HCT116 (cell line): ENCODE data around the gene C1orf21. TPM values are rescaled to one million over a fixed set of nuclear protein-coding genes. Genes with fewer than 3 reads are reported as not detected.

Experiments used
- ATAC-seq: fragments of 200-7000 bp; cut with Tn5 transposase; 2 replicates; pipeline ENCODE4 v1.9.1; 2020; ENCODE audit warnings: mild to moderate bottlenecking, moderate library complexity
- BruUV-seq: library from RNA; stranded (reverse); fragments of 400-500 nt; replicated peaks from 2 replicates; lab custom pipeline; 2021; lab: Mats Ljungman, UMichigan
- CTCF ChIA-PET: fragments of 300-600 bp; sonication (Branson Sonifier 250); formaldehyde crosslinking; loops from one replicate; lab custom pipeline; 2021; ENCODE audit warnings: antibody characterized with exemption; lab: Charles Lee
- POLR2A ChIA-PET: fragments of 300-600, 350-600 bp; sonication (Branson Sonifier 250); formaldehyde crosslinking; loops from one replicate; lab custom pipeline; 2021; ENCODE audit warnings: antibody characterized with exemption; lab: Charles Lee
- RAD21 ChIA-PET, 2 experiments: fragments of 300-600 bp; sonication (Branson Sonifier 250); formaldehyde crosslinking; loops; one replicate each; lab custom pipeline; 2023; ENCODE audit warnings: low total read pairs in 2 of 2; ENCODE audit not compliant: uncharacterized antibody in 2 of 2, unreplicated experiment in 2 of 2, low non-redundant PET in 1 of 2; lab: Charles Lee
- DNase-seq: peaks from one replicate; pipeline ENCODE4 v3.0.0-alpha.2; 2010; ENCODE audit warnings: low read depth, low spot score
- H2AFZ ChIP-seq: fragments of 200-600 bp; shearing (Covaris generic), sonication (generic); 2 replicates; pipeline ENCODE4 v1.6.1; 2017; ENCODE audit warnings: low read depth, mixed run types, mixed read lengths, antibody characterized with exemption, low read length; ENCODE audit not compliant: poor library complexity, severe bottlenecking
- H3K27ac ChIP-seq: 2 replicates; pipeline ENCODE4 v1.5.1; 2012; ENCODE audit warnings: low read depth, low read length
- H3K27me3 ChIP-seq: fragments of 200-600 bp; sonication (generic); 2 replicates; pipeline ENCODE4 v1.6.1; 2016; ENCODE audit warnings: mixed run types, low read length, mixed read lengths; ENCODE audit not compliant: insufficient read depth
- H3K36me3 ChIP-seq, 2 experiments: fragments of 200-500 bp in 1 of 2; fragments of 200-600 bp in 1 of 2; sonication (Bioruptor generic) in 1 of 2; sonication (generic) in 1 of 2; 2 replicates each; pipeline versions ENCODE4 v1.5.1 to v1.6.1; 2014 to 2016; ENCODE audit warnings: low read length in 2 of 2, inconsistent platforms in 1 of 2, mixed read lengths in 1 of 2, mixed run types in 1 of 2; ENCODE audit not compliant: insufficient read depth in 2 of 2, control insufficient read depth in 1 of 2
- H3K4me1 ChIP-seq, 2 experiments: fragments of 200-600 bp in 1 of 2; sonication (generic) in 1 of 2; 2 replicates each; pipeline versions ENCODE4 v1.5.1 to v1.6.1; 2012 to 2017; ENCODE audit warnings: low read length in 2 of 2, inconsistent platforms in 1 of 2, mild to moderate bottlenecking in 1 of 2, mixed read lengths in 1 of 2, mixed run types in 1 of 2, moderate library complexity in 1 of 2; ENCODE audit not compliant: insufficient read depth in 2 of 2, control insufficient read depth in 1 of 2
- H3K4me2 ChIP-seq: fragments of 200-600 bp; sonication (generic); 2 replicates; pipeline ENCODE4 v1.6.1; 2017; ENCODE audit warnings: mixed run types, low read length, mixed read lengths
- H3K4me3 ChIP-seq, 2 experiments: fragments of 200-600 bp in 1 of 2; sonication (generic) in 1 of 2; replicated peaks in 1 of 2; 2 replicates each; pipeline ENCODE4 v1.5.1; 2011 to 2016; ENCODE audit warnings: low read length in 2 of 2, control low read depth in 1 of 2, low read depth in 1 of 2, mild to moderate bottlenecking in 1 of 2, mixed read lengths in 1 of 2, mixed run types in 1 of 2
- H3K79me2 ChIP-seq: fragments of 200-600 bp; sonication (generic); 2 replicates; pipeline ENCODE4 v1.6.1; 2017; ENCODE audit warnings: mild to moderate bottlenecking, mixed run types, low read length, moderate library complexity, mixed read lengths; ENCODE audit not compliant: insufficient read depth
- H3K9ac ChIP-seq: fragments of 200-600 bp; sonication (generic); 2 replicates; pipeline ENCODE4 v1.6.1; 2016; ENCODE audit warnings: low read length, mixed read lengths
- H3K9me2 ChIP-seq: fragments of 200-600 bp; sonication (generic), shearing (Covaris generic); 2 replicates; pipeline ENCODE4 v1.6.1; 2017; ENCODE audit warnings: mixed run types, mild to moderate bottlenecking, moderate library complexity; ENCODE audit not compliant: insufficient read depth
- H3K9me3 ChIP-seq, 2 experiments: fragments of 200-500 bp in 1 of 2; fragments of 200-600 bp in 1 of 2; sonication (Bioruptor generic) in 1 of 2; sonication (generic) in 1 of 2; 2 replicates each; pipeline ENCODE4 v1.6.1; 2014 to 2017; ENCODE audit warnings: low read length in 2 of 2, mixed read lengths in 2 of 2, inconsistent platforms in 1 of 2, low read depth in 1 of 2, mild to moderate bottlenecking in 1 of 2, mixed run types in 1 of 2, moderate library complexity in 1 of 2; ENCODE audit not compliant: control insufficient read depth in 1 of 2, insufficient read depth in 1 of 2
- H4K20me1 ChIP-seq: fragments of 200-600 bp; sonication (generic), shearing (Covaris generic); 2 replicates; pipeline ENCODE4 v1.6.1; 2017; ENCODE audit warnings: mixed run types, mild to moderate bottlenecking, moderate library complexity; ENCODE audit not compliant: insufficient read depth
- CBX3 ChIP-seq: IDR thresholded peaks from 2 replicates; pipeline ENCODE4 v1.6.1; 2012; ENCODE audit warnings: low read depth
- CEBPB ChIP-seq: IDR thresholded peaks from 2 replicates; pipeline ENCODE4 v1.6.1; 2012; ENCODE audit warnings: low read depth
- EGR1 ChIP-seq: IDR thresholded peaks from 2 replicates; pipeline ENCODE4 v1.6.1; 2012; ENCODE audit warnings: low read depth
- ELF1 ChIP-seq: IDR thresholded peaks from 2 replicates; pipeline ENCODE4 v1.6.1; 2012; ENCODE audit warnings: low read depth, borderline replicate concordance
- EZH2 ChIP-seq: fragments of 200-600 bp; sonication (generic); IDR thresholded peaks from 2 replicates; pipeline ENCODE4 v1.6.1; 2017; ENCODE audit warnings: antibody characterized with exemption, mixed run types
- EZH2phosphoT487 ChIP-seq: fragments of 200-600 bp; IDR thresholded peaks from 2 replicates; pipeline ENCODE4 v1.6.1; 2018; ENCODE audit warnings: antibody characterized with exemption, borderline replicate concordance
- JUND ChIP-seq: IDR thresholded peaks from 2 replicates; pipeline ENCODE4 v1.6.1; 2012
- POLR2A ChIP-seq: IDR thresholded peaks from 2 replicates; pipeline ENCODE4 v1.7.0; 2011; ENCODE audit warnings: borderline replicate concordance; ENCODE audit not compliant: insufficient read depth, insufficient read length; ENCODE audit errors: extremely low read depth
- POLR2AphosphoS5 ChIP-seq: IDR thresholded peaks from 2 replicates; pipeline ENCODE4 v1.6.1; 2011; ENCODE audit warnings: mild to moderate bottlenecking, low read depth, low read length, moderate library complexity
- SIN3A ChIP-seq: IDR thresholded peaks from 2 replicates; pipeline ENCODE4 v1.6.1; 2012; ENCODE audit warnings: low read depth
- SP1 ChIP-seq: IDR thresholded peaks from 2 replicates; pipeline ENCODE4 v1.6.1; 2012; ENCODE audit warnings: low read depth
- TCF7L2 ChIP-seq: IDR thresholded peaks from 2 replicates; pipeline ENCODE4 v1.7.0; 2011; ENCODE audit warnings: borderline replicate concordance, inconsistent platforms; ENCODE audit not compliant: insufficient read depth, insufficient read length; ENCODE audit errors: extremely low read depth
- YY1 ChIP-seq: IDR thresholded peaks from 2 replicates; pipeline ENCODE4 v1.6.1; 2011; ENCODE audit warnings: low read length, low read depth, moderate library complexity, mild to moderate bottlenecking; ENCODE audit not compliant: insufficient replicate concordance; ENCODE audit errors: extremely low read depth
- ZFX ChIP-seq: fragments of 450-650 bp; IDR thresholded peaks from 2 replicates; pipeline ENCODE4 v1.6.1; 2017
- ZNF274 ChIP-seq: fragments of 200-500 bp; sonication (Bioruptor generic); IDR thresholded peaks from 2 replicates; pipeline ENCODE4 v1.6.1; 2014; ENCODE audit warnings: mild to moderate bottlenecking, low read depth, low read length, inconsistent platforms
- intact Hi-C: fragments of 100-400 bp; cut with micrococcal nuclease; formaldehyde crosslinking; loops from 2 replicates; pipeline ENCODE4 v1.10.0; 2022
- total RNA-seq: library from RNA; stranded (reverse); gene quantifications from one replicate; pipeline ENCODE4 v1.2.1, GENCODE V29; 2021; ENCODE audit not compliant: unreplicated experiment
- TF ChIP-seq, protein P1 (sequence below): IDR thresholded peaks from 2 replicates; pipeline ENCODE4 v1.6.1; 2012; ENCODE audit warnings: low read depth
- TF ChIP-seq, protein P2 (sequence below), 3 experiments: fragments of 200-600 bp in 1 of 3; sonication (generic) in 1 of 3; IDR thresholded peaks in 2 of 3; conservative IDR thresholded peaks in 1 of 3; 2 replicates each; pipeline ENCODE4 v1.5.1; 2012 to 2017; ENCODE audit warnings: low read depth in 2 of 3, low read length in 2 of 3, antibody characterized with exemption in 1 of 3, borderline replicate concordance in 1 of 3, control low read depth in 1 of 3, mild to moderate bottlenecking in 1 of 3, mixed read lengths in 1 of 3, mixed run types in 1 of 3, moderate library complexity in 1 of 3; ENCODE audit not compliant: insufficient read depth in 1 of 3
- TF ChIP-seq, protein P3 (sequence below): IDR thresholded peaks from 2 replicates; pipeline ENCODE4 v1.6.1; 2011; ENCODE audit warnings: mild to moderate bottlenecking, low read length, moderate library complexity; ENCODE audit not compliant: insufficient replicate concordance; ENCODE audit errors: extremely low read depth
- TF ChIP-seq, protein P4 (sequence below): IDR thresholded peaks from 2 replicates; pipeline ENCODE4 v1.6.1; 2012
- TF ChIP-seq, protein P5 (sequence below): IDR thresholded peaks from 2 replicates; pipeline ENCODE4 v1.6.1; 2012

C1orf21 gene
- total RNA-seq, 1 experiment from 2014 or later: 8.9 TPM

DNA sequence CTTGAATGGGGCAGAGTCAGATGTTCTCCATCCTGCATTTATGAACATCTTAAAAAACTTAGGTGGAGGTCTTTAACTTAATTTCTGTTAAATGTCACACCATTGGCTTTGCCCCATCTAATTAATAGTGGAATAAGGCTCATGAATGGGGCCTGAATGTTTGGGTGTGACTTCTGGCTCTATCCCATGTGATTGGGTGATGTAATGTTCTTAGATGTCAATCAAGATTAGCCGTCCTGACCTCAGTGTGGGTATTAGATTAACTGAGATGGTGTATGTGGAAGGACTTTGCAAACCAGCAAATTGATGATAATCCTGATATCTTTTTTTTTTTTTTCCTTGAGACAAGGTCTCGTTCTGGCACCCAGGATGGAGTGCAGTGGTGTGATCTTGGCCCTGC, 38.1 kb downstream of the C1orf21 start:
- Histone ChIP-seq H3K79me2 (no peaks in the 10 kb centered on the region), H3K27ac (no peak overlapping the region), H4K20me1 (no peaks in the 10 kb centered on the region), H3K4me1 (no peaks in the 10 kb centered on the region), H3K4me2 (no peak overlapping the region), H3K27me3 (no peaks in the 10 kb centered on the region), H2AFZ (no peak overlapping the region), H3K9ac (no peak overlapping the region), H3K4me3 (no peak overlapping the region), H3K36me3 (no peaks in the 10 kb centered on the region), H3K9me2 (no peaks in the 10 kb centered on the region), H3K9me3 (no peaks in the 10 kb centered on the region)
- POLR2A ChIA-PET: no interaction called here
- intact Hi-C loops: no loop called here
- no peak for ATAC-seq
- no TSS peak for BruUV-seq
- RAD21 ChIA-PET: no interaction called here
- CTCF ChIA-PET: no interaction called here
- TF ChIP-seq, protein P1, sequence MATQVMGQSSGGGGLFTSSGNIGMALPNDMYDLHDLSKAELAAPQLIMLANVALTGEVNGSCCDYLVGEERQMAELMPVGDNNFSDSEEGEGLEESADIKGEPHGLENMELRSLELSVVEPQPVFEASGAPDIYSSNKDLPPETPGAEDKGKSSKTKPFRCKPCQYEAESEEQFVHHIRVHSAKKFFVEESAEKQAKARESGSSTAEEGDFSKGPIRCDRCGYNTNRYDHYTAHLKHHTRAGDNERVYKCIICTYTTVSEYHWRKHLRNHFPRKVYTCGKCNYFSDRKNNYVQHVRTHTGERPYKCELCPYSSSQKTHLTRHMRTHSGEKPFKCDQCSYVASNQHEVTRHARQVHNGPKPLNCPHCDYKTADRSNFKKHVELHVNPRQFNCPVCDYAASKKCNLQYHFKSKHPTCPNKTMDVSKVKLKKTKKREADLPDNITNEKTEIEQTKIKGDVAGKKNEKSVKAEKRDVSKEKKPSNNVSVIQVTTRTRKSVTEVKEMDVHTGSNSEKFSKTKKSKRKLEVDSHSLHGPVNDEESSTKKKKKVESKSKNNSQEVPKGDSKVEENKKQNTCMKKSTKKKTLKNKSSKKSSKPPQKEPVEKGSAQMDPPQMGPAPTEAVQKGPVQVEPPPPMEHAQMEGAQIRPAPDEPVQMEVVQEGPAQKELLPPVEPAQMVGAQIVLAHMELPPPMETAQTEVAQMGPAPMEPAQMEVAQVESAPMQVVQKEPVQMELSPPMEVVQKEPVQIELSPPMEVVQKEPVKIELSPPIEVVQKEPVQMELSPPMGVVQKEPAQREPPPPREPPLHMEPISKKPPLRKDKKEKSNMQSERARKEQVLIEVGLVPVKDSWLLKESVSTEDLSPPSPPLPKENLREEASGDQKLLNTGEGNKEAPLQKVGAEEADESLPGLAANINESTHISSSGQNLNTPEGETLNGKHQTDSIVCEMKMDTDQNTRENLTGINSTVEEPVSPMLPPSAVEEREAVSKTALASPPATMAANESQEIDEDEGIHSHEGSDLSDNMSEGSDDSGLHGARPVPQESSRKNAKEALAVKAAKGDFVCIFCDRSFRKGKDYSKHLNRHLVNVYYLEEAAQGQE: no peak
- TF ChIP-seq EZH2 (no peak), SIN3A (no peak), ZFX (no peak), CBX3 (no peak), ELF1 (no peak), ZNF274 (no peak), YY1 (no peak), TCF7L2 (no peak), SP1 (no peak), EZH2phosphoT487 (no peak), JUND (no peak), POLR2A (no peak), CEBPB (no peak), POLR2AphosphoS5 (no peak), EGR1 (no peak)
- TF ChIP-seq, protein P2, sequence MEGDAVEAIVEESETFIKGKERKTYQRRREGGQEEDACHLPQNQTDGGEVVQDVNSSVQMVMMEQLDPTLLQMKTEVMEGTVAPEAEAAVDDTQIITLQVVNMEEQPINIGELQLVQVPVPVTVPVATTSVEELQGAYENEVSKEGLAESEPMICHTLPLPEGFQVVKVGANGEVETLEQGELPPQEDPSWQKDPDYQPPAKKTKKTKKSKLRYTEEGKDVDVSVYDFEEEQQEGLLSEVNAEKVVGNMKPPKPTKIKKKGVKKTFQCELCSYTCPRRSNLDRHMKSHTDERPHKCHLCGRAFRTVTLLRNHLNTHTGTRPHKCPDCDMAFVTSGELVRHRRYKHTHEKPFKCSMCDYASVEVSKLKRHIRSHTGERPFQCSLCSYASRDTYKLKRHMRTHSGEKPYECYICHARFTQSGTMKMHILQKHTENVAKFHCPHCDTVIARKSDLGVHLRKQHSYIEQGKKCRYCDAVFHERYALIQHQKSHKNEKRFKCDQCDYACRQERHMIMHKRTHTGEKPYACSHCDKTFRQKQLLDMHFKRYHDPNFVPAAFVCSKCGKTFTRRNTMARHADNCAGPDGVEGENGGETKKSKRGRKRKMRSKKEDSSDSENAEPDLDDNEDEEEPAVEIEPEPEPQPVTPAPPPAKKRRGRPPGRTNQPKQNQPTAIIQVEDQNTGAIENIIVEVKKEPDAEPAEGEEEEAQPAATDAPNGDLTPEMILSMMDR (IDR thresholded peaks at IDR 0.05 in 2 of 3, conservative IDR thresholded peaks at IDR 0.05 in 1 of 3; ENCODE audit: borderline replicate concordance in 1 of 3, insufficient read depth in 1 of 3, low read depth in 2 of 3, low read length in 2 of 3): no peak
- TF ChIP-seq, protein P3, sequence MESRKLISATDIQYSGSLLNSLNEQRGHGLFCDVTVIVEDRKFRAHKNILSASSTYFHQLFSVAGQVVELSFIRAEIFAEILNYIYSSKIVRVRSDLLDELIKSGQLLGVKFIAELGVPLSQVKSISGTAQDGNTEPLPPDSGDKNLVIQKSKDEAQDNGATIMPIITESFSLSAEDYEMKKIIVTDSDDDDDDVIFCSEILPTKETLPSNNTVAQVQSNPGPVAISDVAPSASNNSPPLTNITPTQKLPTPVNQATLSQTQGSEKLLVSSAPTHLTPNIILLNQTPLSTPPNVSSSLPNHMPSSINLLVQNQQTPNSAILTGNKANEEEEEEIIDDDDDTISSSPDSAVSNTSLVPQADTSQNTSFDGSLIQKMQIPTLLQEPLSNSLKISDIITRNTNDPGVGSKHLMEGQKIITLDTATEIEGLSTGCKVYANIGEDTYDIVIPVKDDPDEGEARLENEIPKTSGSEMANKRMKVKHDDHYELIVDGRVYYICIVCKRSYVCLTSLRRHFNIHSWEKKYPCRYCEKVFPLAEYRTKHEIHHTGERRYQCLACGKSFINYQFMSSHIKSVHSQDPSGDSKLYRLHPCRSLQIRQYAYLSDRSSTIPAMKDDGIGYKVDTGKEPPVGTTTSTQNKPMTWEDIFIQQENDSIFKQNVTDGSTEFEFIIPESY: no peak
- TF ChIP-seq, protein P4, sequence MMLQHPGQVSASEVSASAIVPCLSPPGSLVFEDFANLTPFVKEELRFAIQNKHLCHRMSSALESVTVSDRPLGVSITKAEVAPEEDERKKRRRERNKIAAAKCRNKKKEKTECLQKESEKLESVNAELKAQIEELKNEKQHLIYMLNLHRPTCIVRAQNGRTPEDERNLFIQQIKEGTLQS: no peak
- TF ChIP-seq, protein P5, sequence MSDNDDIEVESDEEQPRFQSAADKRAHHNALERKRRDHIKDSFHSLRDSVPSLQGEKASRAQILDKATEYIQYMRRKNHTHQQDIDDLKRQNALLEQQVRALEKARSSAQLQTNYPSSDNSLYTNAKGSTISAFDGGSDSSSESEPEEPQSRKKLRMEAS: no peak
- no peak for DNase-seq
